Mucosa of descending colon (tissue), 3 donors: ENCODE data around the gene PLA2G2C. TPM values are rescaled to one million over a fixed set of nuclear protein-coding genes. Genes with fewer than 3 reads are reported as not detected.
"Not testable (repeated sequence)": the region's sequence is repeated elsewhere in the genome, so short reads cannot be mapped to it uniquely, and the experiment has no call there.

Experiments
- ATAC-seq: fragments of 200-7000 bp; cut with Tn5 transposase; one replicate; pipeline ENCODE4 v1.9.1; 2020; ENCODE audit warnings: mild to moderate bottlenecking, moderate library complexity
- DNase-seq, 3 donors: peaks; one replicate each; pipeline ENCODE4 v3.0.0-alpha.2; 2020
- H3K36me3 ChIP-seq: fragments of 200-600 bp; one replicate; pipeline ENCODE4 v1.8.0; 2021; ENCODE audit warnings: low read depth, mild to moderate bottlenecking
- H3K4me1 ChIP-seq: fragments of 200-600 bp; one replicate; pipeline ENCODE4 v1.8.0; 2021; ENCODE audit warnings: low read depth, mild to moderate bottlenecking
- H3K4me3 ChIP-seq: fragments of 200-600 bp; one replicate; pipeline ENCODE4 v1.8.0; 2021; ENCODE audit warnings: mild to moderate bottlenecking
- H3K9me3 ChIP-seq: fragments of 200-600 bp; one replicate; pipeline ENCODE4 v1.8.0; 2021; ENCODE audit warnings: mild to moderate bottlenecking
- intact Hi-C, 2 donors: fragments of 100-400 bp; cut with DNase I in 1 of 2; cut with micrococcal nuclease in 1 of 2; formaldehyde crosslinking; loops; one replicate each; pipeline versions ENCODE4 v1.11.0 to v1.11.1; 2022; cut with DNase I, micrococcal nuclease
- total RNA-seq, 3 donors: library from RNA; stranded (reverse); fragmentation: NEBNext Ultra II Directional in 2 of 3; extraction: Animal tissue kit (Norgen Biotek cat#: 25700) in 2 of 3; gene quantifications; one replicate each; pipeline versions ENCODE4 v1.2.1 to v1.2.4, GENCODE V29; 2021 to 2023
- TF ChIP-seq, protein P1 (sequence below): fragments of 200-600 bp; IDR thresholded peaks from one replicate; pipeline ENCODE4 v1.8.0; 2022; ENCODE audit warnings: antibody characterized with exemption, mild to moderate bottlenecking
- donor health status: DM: no; HTN: no; CAD: no; lungs with moderate emphysema.
- donor health status: DM: no; HTN: no; CAD: no.
- donor health status: DM: no; HTN: yes; CAD: no.

The PLA2G2C gene
- total RNA-seq, 3 donors from 2014 or later: 0.55 to 2.1 TPM; not detected in 1

DNA sequence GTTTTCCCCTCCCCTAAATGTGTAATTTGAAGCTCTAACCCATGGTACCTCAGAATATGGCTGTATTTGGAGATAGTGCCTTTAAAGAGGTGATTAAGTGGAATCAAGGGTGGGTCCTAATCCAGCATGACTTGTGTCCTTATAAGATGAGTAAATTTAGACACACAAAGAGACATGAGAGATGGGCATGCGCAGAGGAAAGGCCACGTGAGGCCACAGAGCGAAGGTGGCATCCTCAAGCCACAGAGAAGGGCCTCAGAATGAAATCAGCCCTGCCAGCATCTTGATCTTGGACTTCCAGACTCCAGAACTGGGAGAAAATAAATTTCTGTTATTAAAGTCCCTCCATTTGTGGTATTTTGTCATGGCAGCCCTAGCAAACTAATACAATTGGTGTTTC lies 50.1 kb downstream of the PLA2G2C start:
- intact Hi-C loops: no loop called here
- Histone ChIP-seq H3K4me1 (no peaks in the 10 kb centered on the region), H3K4me3 (no peak overlapping the region), H3K9me3 (no peaks in the 10 kb centered on the region), H3K36me3 (no peaks in the 10 kb centered on the region)
- ATAC-seq: no peak
- no peak for DNase-seq
- TF ChIP-seq, protein P1, sequence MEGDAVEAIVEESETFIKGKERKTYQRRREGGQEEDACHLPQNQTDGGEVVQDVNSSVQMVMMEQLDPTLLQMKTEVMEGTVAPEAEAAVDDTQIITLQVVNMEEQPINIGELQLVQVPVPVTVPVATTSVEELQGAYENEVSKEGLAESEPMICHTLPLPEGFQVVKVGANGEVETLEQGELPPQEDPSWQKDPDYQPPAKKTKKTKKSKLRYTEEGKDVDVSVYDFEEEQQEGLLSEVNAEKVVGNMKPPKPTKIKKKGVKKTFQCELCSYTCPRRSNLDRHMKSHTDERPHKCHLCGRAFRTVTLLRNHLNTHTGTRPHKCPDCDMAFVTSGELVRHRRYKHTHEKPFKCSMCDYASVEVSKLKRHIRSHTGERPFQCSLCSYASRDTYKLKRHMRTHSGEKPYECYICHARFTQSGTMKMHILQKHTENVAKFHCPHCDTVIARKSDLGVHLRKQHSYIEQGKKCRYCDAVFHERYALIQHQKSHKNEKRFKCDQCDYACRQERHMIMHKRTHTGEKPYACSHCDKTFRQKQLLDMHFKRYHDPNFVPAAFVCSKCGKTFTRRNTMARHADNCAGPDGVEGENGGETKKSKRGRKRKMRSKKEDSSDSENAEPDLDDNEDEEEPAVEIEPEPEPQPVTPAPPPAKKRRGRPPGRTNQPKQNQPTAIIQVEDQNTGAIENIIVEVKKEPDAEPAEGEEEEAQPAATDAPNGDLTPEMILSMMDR: no peak

DNA sequence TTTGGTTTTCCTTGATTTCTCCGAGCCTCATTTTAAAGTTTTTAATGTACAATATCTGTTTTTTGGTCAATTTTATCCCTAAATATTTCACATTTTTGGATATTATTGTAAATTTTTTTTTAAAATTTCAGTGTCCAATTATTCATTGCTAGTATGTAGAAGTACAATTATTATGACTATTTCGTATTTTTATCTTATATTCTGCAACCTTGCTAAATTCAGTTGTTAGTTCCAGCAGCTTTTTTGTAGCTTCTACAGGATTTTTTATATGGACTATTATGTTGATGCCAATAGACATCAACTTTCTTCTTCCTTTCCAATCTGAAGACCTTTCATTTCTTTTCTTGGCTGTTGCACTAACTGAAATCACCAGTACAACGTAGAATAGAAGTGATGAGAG lies 51.3 kb downstream of the PLA2G2C start:
- H3K9me3 ChIP-seq: no peaks in the 10 kb centered on the region
- no peaks in the 10 kb centered on the region for H3K4me1 ChIP-seq
- no peaks in the 10 kb centered on the region for H3K36me3 ChIP-seq
- intact Hi-C loops: no loop called here
- TF ChIP-seq, protein P1: no peak
- no peak overlapping the region for H3K4me3 ChIP-seq
- ATAC-seq (no peak), DNase-seq (no peak)

- H3K4me1 ChIP-seq, intact Hi-C loops, ATAC-seq, DNase-seq, H3K36me3 ChIP-seq, H3K4me3 ChIP-seq, H3K9me3 ChIP-seq: not testable (repeated sequence)
Measured at GRCh38 chr1:20130518-20130917, 55.8 kb downstream of the PLA2G2C start.

DNA sequence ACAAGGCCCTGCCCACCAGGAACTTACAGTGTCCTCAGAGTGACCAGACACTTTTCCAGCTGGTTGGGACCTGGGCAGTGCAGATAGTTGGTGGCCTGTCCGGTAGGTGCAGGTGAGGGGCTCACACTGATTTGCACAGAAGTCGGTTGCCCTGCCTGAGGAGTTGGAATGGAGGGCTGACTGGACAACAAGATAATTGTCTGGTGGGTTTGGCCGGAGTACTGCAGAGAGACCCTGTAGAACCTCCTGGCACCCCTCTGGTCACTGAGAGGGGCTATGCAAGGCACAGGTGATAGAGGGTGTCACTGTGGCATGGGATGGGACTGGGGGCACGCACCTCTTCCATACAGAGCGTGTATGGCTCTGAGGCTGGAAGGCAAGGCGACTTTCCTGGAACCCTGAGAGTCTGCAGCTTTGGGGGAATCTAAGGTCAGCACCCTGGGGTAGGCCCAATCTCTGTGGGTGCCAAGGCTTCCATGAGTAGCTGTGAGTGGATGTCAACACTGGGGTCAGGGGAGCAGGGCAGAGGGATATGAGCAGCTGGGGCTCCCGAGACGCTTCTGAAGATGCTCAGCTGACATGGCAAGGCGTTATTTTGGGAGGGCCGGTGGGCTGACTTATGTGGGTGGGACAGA lies 59.4 kb downstream of the PLA2G2C start:
- Histone ChIP-seq H3K36me3 (no peaks in the 10 kb centered on the region), H3K4me1 (peaks cover 4% of the 10 kb centered on the region), H3K4me3 (no peak overlapping the region), H3K9me3 (no peaks in the 10 kb centered on the region)
- ATAC-seq (no peak), DNase-seq (no peak)
- intact Hi-C loops: no loop called here
- TF ChIP-seq, protein P1: no peak

- ATAC-seq: no peak
- no peak for DNase-seq
- Histone ChIP-seq H3K4me1 (peaks cover 4% of the 10 kb centered on the region), H3K36me3 (no peaks in the 10 kb centered on the region), H3K4me3 (no peak overlapping the region), H3K9me3 (no peaks in the 10 kb centered on the region)
- intact Hi-C loops: no loop called here
- TF ChIP-seq, protein P1: no peak
Measured at GRCh38 chr1:20126041-20126805, 60.1 kb downstream of the PLA2G2C start.

DNA sequence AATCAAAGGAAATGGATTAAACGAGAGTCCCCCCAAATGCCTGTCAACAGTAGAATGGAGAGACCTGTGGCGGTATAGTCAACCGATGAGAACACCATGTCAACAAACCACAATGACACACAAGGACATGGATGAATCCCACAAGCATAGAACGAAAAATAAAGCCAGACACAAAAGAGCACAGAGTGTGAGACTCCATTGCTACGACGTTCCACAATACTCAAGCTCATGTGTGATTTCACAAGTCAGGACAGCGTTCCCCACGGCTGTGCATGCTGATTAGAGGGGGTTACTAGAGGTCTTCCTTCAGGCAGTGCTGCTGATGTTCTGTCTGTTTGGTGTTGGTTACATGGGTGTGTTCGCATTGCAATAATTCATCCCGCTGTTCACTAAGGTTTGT lies 61.2 kb downstream of the PLA2G2C start:
- ATAC-seq: no peak
- no peak for DNase-seq
- H3K9me3 ChIP-seq: no peaks in the 10 kb centered on the region
- TF ChIP-seq, protein P1: no peak
- H3K4me3 ChIP-seq: no peak overlapping the region
- no peaks in the 10 kb centered on the region for H3K36me3 ChIP-seq
- intact Hi-C loops: no loop called here
- peaks cover 4% of the 10 kb centered on the region for H3K4me1 ChIP-seq
